Small intestine (tissue), 16 donors: ENCODE data around the gene INSRR. TPM values are rescaled to one million over a fixed set of nuclear protein-coding genes. Genes with fewer than 3 reads are reported as not detected.
A peak's percentile ranks its signal among the peaks of the same experiment; 100 is the strongest.

Source experiments
- DNase-seq, 2 donors: peaks; one replicate each; pipeline versions ENCODE4 v3.0.0 to v3.0.0-alpha.2; 2013
- FAIRE-seq: peaks from 2 replicates; lab custom pipeline; 2012; peaks lifted over from hg19 to GRCh38; lab: Jason Lieb, UNC
- H3K27ac ChIP-seq, 3 donors: one replicate each; pipeline ENCODE4 v1.5.1; 2013; ENCODE audit warnings: low read length in 2 of 3, mild to moderate bottlenecking in 2 of 3, control low read depth in 1 of 3, inconsistent platforms in 1 of 3, low read depth in 1 of 3, moderate library complexity in 1 of 3
- H3K27me3 ChIP-seq, 3 donors: one replicate each; pipeline ENCODE4 v1.6.1; 2013; ENCODE audit warnings: low read length in 3 of 3, inconsistent platforms in 1 of 3; ENCODE audit not compliant: control insufficient read depth in 3 of 3, insufficient read depth in 3 of 3
- H3K36me3 ChIP-seq, 3 donors: one replicate each; pipeline ENCODE4 v1.6.1; 2013; ENCODE audit warnings: low read length in 3 of 3, inconsistent platforms in 1 of 3, low read depth in 1 of 3, mild to moderate bottlenecking in 1 of 3, moderate library complexity in 1 of 3; ENCODE audit not compliant: control insufficient read depth in 3 of 3, insufficient read depth in 2 of 3
- H3K4me1 ChIP-seq, 3 donors: one replicate each; pipeline ENCODE4 v1.6.1; 2013; ENCODE audit warnings: low read length in 2 of 3, inconsistent platforms in 1 of 3, low read depth in 1 of 3, mild to moderate bottlenecking in 1 of 3, moderate library complexity in 1 of 3; ENCODE audit not compliant: control insufficient read depth in 3 of 3, insufficient read depth in 2 of 3
- H3K4me3 ChIP-seq, 3 donors: one replicate each; pipeline ENCODE4 v1.5.1; 2013; ENCODE audit warnings: low read length in 3 of 3, control low read depth in 1 of 3, inconsistent platforms in 1 of 3, low read depth in 1 of 3, mild to moderate bottlenecking in 1 of 3, moderate library complexity in 1 of 3
- H3K9me3 ChIP-seq, 2 donors: one replicate each; pipeline ENCODE4 v1.6.1; 2013; ENCODE audit warnings: low read depth in 1 of 2, low read length in 1 of 2; ENCODE audit not compliant: control insufficient read depth in 2 of 2, insufficient read depth in 1 of 2
- WGBS, 3 donors: extraction: QIAGEN DNeasy Blood & Tissue Kit; methylation state at CpG; one replicate each; pipeline ENCODE4 v1.1.7; 2013; 5-methylcytosine and 5-hydroxymethylcytosine counted together
- long read RNA-seq, 10 donors: transcript quantifications; one replicate each; lab custom pipeline, GENCODE V29; 2026
- polyA plus RNA-seq, 4 donors: library from polyadenylated mRNA; stranded (reverse) in 3 of 4; unstranded in 1 of 4; fragments of 200-250 nt in 3 of 4; fragments of 120-200 nt in 1 of 4; gene quantifications; one replicate each; pipeline versions ENCODE4 v1.2.1 to v1.2.3, GENCODE V29; 2013
- donor health status: healthy with polysubstance abuse.
- donor health status: control.
- donor health status: control.
- donor health status: Bipolar disorder and iron deficiency.
- donor health status: healthy.

INSRR gene
- under 1 TPM in 2 of 4 donors, not detected in 2; 0.01 to 0.04 TPM for polyA plus RNA-seq
- long read RNA-seq, donor 1 = 0 reads
- long read RNA-seq, donor 2 = 0 reads
- long read RNA-seq, donor 3 = 0 reads
- long read RNA-seq, donor 4 = 0 reads
- long read RNA-seq, donor 5 = 0 reads
- long read RNA-seq, donor 6 = 0 reads
- long read RNA-seq, donor 7 = 0 reads
- long read RNA-seq, donor 8 = 0 reads
- long read RNA-seq, donor 9 = 0 reads
- long read RNA-seq, donor 10 = 0 reads

- 3 to 8% (median 5%) methylated on average over 33 to 39 of the region's 39 CpGs for WGBS, 3 donors
- H3K36me3 ChIP-seq = no peaks in the 10 kb centered on the region
- peaks cover 11 to 77% (median 26%) of the 10 kb centered on the region in 3 donors for H3K27me3 ChIP-seq
- peaks cover 0 to 15% (median 2%) of the 10 kb centered on the region in 3 donors for H3K4me1 ChIP-seq
- FAIRE-seq (no peak), DNase-seq (peak in 1 of 2 donors; percentile 19)
- no peaks in the 10 kb centered on the region for H3K9me3 ChIP-seq
- H3K4me3 ChIP-seq = peak within 1 kb of the TSS in 2 of 3 donors; percentile 22 to 39
- no peak within 1 kb of the TSS for H3K27ac ChIP-seq
Observed at GRCh38 chr1:156858959-156859522, at the start of gene INSRR. Gene INSRR (minus strand): TSS chr1:156859117. CDS start chr1:156858621, 496 bp downstream.

DNA sequence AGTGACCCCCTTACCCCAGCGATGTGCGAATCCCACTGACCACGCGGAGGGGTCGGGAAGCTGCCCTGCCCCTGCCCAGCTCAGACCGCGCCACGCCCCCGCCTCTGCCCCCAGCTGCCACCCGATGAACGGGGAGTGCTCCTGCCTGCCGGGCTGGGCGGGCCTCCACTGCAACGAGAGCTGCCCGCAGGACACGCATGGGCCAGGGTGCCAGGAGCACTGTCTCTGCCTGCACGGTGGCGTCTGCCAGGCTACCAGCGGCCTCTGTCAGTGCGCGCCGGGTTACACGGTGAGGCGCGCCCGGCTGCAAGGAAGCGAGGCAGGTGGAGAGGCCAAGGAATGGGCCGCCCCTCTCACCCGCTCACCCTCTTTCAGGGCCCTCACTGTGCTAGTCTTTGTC, 49.6 kb upstream of the INSRR start:
- H3K9me3 ChIP-seq = no peaks in the 10 kb centered on the region
- 30 to 76% (median 48%) methylated on average over 25 to 29 of the region's 29 CpGs for WGBS, 3 donors
- FAIRE-seq = no peak
- peaks cover 0 to 12% (median 0%) of the 10 kb centered on the region in 3 donors for H3K4me1 ChIP-seq
- H3K27me3 ChIP-seq = peaks cover 0 to 63% (median 0%) of the 10 kb centered on the region in 3 donors
- no peak for DNase-seq
- H3K27ac ChIP-seq = no peak overlapping the region
- H3K4me3 ChIP-seq = no peak overlapping the region
- H3K36me3 ChIP-seq = peaks cover 0 to 18% (median 0%) of the 10 kb centered on the region in 3 donors

DNA sequence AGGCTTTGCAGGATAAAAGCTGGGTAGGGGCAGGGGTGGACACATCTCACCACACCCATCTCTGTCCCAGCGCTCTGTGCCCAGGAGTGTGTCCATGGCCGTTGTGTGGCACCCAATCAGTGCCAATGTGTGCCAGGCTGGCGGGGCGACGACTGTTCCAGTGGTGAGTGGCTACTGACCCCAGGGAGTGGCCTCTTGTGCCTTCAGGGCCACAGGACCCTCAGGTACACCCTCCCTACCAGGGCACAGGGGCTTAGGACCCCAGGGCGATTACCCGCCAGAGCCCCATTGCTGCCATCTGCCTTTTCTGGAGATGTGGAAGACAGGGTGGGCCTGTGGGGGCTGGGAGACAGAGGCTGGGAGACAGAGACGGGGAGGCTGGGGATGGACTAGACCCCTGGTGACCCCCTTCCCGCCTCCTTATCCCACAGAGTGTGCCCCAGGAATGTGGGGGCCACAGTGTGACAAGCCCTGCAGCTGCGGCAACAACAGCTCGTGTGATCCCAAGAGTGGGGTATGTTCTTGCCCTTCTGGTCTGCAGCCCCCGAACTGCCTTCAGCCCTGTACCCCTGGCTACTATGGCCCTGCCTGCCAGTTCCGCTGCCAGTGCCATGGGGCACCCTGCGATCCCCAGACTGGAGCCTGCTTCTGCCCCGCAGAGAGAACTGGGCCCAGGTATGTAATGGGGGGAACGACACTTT, 47.4 kb upstream of the INSRR start:
- peaks cover 0 to 10% (median 0%) of the 10 kb centered on the region in 3 donors for H3K4me1 ChIP-seq
- peaks cover 0 to 77% (median 0%) of the 10 kb centered on the region in 3 donors for H3K27me3 ChIP-seq
- H3K27ac ChIP-seq = no peak overlapping the region
- H3K9me3 ChIP-seq = no peaks in the 10 kb centered on the region
- FAIRE-seq = no peak
- H3K4me3 ChIP-seq = no peak overlapping the region
- DNase-seq = no peak
- H3K36me3 ChIP-seq = peaks cover 0 to 6% (median 0%) of the 10 kb centered on the region in 3 donors
- WGBS, 3 donors = 82 to 95% (median 88%) methylated on average over 16 of the region's 16 CpGs

- 40 to 58% (median 50%) methylated on average over 4 of the region's 4 CpGs for WGBS, 3 donors
- H3K4me1 ChIP-seq = peaks cover 0 to 11% (median 0%) of the 10 kb centered on the region in 3 donors
- DNase-seq (no peak), FAIRE-seq (no peak)
- H3K9me3 ChIP-seq = no peaks in the 10 kb centered on the region
- no peak overlapping the region for H3K4me3 ChIP-seq
- no peak overlapping the region for H3K27ac ChIP-seq
- peaks cover 0 to 6% (median 0%) of the 10 kb centered on the region in 3 donors for H3K36me3 ChIP-seq
- peaks cover 0 to 82% (median 0%) of the 10 kb centered on the region in 3 donors for H3K27me3 ChIP-seq
Observed at GRCh38 chr1:156905651-156906050, 46.7 kb upstream of the INSRR start.

GRCh38 chr1:156905176-156905575, 46.3 kb upstream of the INSRR start:
- H3K27ac ChIP-seq = no peak overlapping the region
- DNase-seq (no peak), FAIRE-seq (no peak)
- H3K27me3 ChIP-seq = peaks cover 0 to 80% (median 0%) of the 10 kb centered on the region in 3 donors
- H3K36me3 ChIP-seq = peaks cover 0 to 6% (median 0%) of the 10 kb centered on the region in 3 donors
- peaks cover 0 to 12% (median 0%) of the 10 kb centered on the region in 3 donors for H3K4me1 ChIP-seq
- WGBS, 3 donors = 80 to 82% (median 80%) methylated on average over 14 to 16 of the region's 16 CpGs
- no peaks in the 10 kb centered on the region for H3K9me3 ChIP-seq
- H3K4me3 ChIP-seq = no peak overlapping the region

GRCh38 chr1:156904187-156904959, 45.5 kb upstream of the INSRR start:
- Histone ChIP-seq H3K36me3 (peaks cover 0 to 6% (median 0%) of the 10 kb centered on the region in 3 donors), H3K27me3 (peaks cover 0 to 74% (median 0%) of the 10 kb centered on the region in 3 donors), H3K9me3 (no peaks in the 10 kb centered on the region), H3K27ac (peak overlapping the region in 1 of 3 donors; percentile 18), H3K4me1 (peaks cover 0 to 12% (median 0%) of the 10 kb centered on the region in 3 donors), H3K4me3 (no peak overlapping the region)
- 70 to 78% (median 78%) methylated on average over 18 to 19 of the region's 19 CpGs for WGBS, 3 donors
- FAIRE-seq (no peak), DNase-seq (no peak)

DNA sequence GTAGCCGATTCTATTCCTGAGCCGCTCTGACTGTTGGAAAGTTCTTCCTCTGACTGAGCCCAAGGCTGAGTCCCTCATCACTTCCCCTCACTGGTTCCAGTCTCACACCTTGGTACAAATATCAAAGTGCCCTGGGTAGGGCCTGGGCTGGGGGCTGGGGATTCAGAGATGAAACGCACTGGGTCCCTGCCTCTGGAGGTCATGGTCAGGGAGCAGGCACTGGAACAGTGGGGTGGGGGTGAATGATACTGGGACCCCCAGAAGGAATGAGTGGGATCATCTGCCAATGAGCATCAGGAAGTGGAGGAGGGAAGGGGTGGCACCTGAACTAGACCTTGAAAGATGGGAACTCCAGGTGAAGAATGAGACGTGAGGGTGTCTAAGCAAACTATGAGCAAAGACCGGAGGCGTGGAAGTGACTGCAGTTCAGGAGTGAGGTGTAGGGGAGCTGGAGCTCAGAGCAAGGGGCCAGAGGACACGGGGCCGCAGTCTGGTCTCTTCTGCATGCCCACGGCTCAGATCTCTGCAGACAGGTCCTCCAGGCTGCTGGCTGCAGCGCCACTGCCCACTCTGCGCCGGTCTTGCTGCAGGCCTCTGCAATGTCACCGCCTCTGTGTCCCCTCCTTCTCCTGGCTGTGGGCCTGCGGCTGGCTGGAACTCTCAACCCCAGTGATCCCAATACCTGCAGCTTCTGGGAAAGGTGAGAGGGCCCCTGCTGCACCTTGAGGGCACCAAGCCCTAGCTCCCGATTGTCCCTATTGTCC, 44.6 kb upstream of the INSRR start:
- Histone ChIP-seq H3K4me3 (no peak overlapping the region), H3K4me1 (peaks cover 0 to 12% (median 0%) of the 10 kb centered on the region in 3 donors), H3K36me3 (peaks cover 0 to 2% (median 0%) of the 10 kb centered on the region in 3 donors), H3K27ac (peak overlapping the region in 1 of 3 donors; percentile 18), H3K27me3 (peaks cover 0 to 70% (median 0%) of the 10 kb centered on the region in 3 donors), H3K9me3 (no peaks in the 10 kb centered on the region)
- 61 to 70% (median 64%) methylated on average over 15 of the region's 15 CpGs for WGBS, 3 donors
- no peak for DNase-seq
- FAIRE-seq = no peak
